ENCODE results near the gene C17orf107.
A peak's percentile ranks its signal among the peaks of the same experiment; 100 is the strongest.
"Not testable (repeated sequence)": the region's sequence is repeated elsewhere in the genome, so short reads cannot be mapped to it uniquely, and the experiment has no call there.

Gene C17orf107

DNA sequence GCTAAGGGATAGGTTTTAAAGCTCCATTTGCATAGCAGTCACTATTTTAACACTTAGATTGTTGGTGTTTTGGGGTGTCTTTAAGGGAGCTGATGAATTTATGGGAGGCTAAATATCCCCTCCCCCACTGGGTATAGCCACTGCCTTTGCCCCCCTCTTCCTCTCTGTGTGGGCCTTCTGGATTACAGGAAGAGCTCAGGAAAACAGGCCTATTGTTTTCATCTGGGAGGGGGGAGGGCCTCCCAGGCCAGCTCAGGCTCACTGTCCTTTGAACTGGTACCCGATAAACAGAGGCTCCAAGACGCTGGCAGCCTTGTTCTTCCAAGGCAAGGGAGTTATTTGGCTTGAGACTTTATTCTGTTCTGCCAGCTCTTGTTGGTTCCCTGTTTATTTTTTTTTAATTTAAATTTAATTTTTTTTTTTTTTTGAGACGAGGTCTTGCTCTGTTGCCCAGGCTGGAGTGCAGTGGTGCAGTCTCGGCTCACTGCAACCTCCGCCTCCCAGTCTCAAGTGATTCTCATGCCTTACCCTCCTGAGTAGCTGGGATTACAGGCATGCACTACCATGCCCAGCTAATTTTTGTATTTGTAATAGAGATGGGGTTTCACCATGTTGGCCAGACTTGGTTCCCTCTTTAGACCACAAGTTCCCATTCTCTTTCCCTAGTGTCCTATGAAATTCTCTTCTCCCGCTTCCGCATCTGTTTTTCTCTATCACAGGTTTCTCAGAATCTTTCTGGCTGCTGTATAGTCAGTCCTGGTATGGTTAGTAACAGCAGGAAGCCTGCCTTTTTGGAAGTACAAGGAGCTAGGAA is 41.1 kb upstream of the C17orf107 start:
- peak overlapping the region in 3 of 5 donors; percentile 11 to 45 (median 36) for H3K4me3 ChIP-seq (ENCODE audit: low read depth in 1 of 5, low read length in 5 of 5)
- H3K27me3 ChIP-seq (ENCODE audit: control insufficient read depth in 5 of 5, insufficient read depth in 4 of 5, low read length in 5 of 5) = no peaks in the 10 kb centered on the region
- H3K9ac ChIP-seq (ENCODE audit: low read length in 5 of 5) = peak overlapping the region in 3 of 5 donors; percentile 53 to 71 (median 62)
- H3K4me1 ChIP-seq (ENCODE audit: control insufficient read depth in 5 of 5, insufficient read depth in 5 of 5, low read length in 5 of 5) = peaks cover 7 to 52% (median 21%) of the 10 kb centered on the region in 5 donors
- peaks cover 0 to 15% (median 7%) of the 10 kb centered on the region in 5 donors for H3K36me3 ChIP-seq (ENCODE audit: control insufficient read depth in 5 of 5, insufficient read depth in 5 of 5, low read length in 5 of 5)
- H3K27ac ChIP-seq (ENCODE audit: low read depth, low read length) = peak overlapping the region; percentile 69
- no peaks in the 10 kb centered on the region for H3K9me3 ChIP-seq (ENCODE audit: control insufficient read depth in 5 of 5, low read length in 5 of 5)

DNA sequence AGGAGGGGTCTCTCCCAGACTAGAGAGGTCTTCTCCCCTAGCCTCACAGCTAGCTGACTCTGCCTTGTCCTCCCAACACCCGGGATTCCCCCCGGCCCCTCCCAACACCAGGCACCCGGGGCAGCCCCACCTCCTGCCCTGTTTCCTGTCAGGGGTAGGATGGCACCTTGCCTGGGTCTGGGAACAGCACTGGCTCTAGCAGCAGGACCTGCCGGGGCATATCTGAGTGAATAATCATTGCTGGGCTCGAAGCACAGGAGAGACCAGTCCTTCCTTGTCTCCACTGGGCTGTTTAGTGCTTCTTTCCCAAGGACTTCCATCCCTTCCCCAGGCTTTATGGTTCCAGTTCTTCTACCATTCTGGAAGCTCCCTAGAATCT is 40.5 kb upstream of the C17orf107 start:
- Histone ChIP-seq H3K27ac (ENCODE audit: low read depth, low read length) (peak overlapping the region; percentile 69), H3K4me3 (ENCODE audit: low read depth in 1 of 5, low read length in 5 of 5) (peak overlapping the region in 3 of 5 donors; percentile 36 to 51 (median 45)), H3K27me3 (ENCODE audit: control insufficient read depth in 5 of 5, insufficient read depth in 4 of 5, low read length in 5 of 5) (no peaks in the 10 kb centered on the region), H3K4me1 (ENCODE audit: control insufficient read depth in 5 of 5, insufficient read depth in 5 of 5, low read length in 5 of 5) (peaks cover 7 to 53% (median 21%) of the 10 kb centered on the region in 5 donors), H3K9me3 (ENCODE audit: control insufficient read depth in 5 of 5, low read length in 5 of 5) (no peaks in the 10 kb centered on the region), H3K36me3 (ENCODE audit: control insufficient read depth in 5 of 5, insufficient read depth in 5 of 5, low read length in 5 of 5) (peaks cover 0 to 15% (median 7%) of the 10 kb centered on the region in 5 donors), H3K9ac (ENCODE audit: low read length in 5 of 5) (peak overlapping the region in 3 of 5 donors; percentile 41 to 71 (median 62))

DNA sequence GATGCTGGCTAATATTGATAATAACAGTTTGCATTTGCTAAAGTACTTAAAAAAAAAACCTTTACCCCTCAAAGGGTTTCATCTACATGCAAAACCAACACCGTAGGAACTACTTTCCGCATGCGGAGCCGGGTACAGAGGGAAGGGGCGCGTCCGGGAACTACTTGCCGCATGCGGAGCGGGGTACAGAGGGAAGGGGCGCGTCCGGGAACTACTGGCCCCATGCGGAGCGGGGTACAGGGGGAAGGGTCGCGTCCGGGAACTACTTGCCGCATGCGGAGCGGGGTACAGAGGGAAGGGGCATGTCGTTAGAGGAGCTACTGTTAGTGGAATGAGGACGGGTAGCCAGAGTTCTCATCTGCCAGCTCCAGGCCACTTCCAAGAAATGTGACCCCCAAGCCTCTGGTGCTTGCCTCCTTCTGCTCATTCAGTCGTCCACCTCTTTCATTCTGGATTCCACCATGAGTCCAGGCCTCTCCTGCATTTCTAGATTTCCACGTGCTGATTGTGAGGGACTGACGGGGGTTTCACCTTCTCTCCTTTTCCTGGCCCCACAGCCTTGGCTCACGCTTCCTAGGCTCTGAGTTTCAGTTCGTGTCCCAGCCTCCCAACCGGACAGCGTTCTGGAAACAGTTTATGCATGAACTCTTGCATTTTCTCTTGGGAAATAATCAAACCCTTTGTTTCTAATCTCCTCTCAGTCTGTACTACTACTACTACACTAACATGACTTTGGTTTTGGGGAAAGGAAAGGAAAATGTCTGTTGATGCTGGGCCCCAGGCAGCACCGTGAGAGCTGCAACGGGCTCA is 39.3 kb upstream of the C17orf107 start:
- peak overlapping the region in 4 of 5 donors; percentile 17 to 46 (median 42) for H3K4me3 ChIP-seq (ENCODE audit: low read depth in 1 of 5, low read length in 5 of 5)
- no peaks in the 10 kb centered on the region for H3K27me3 ChIP-seq (ENCODE audit: control insufficient read depth in 5 of 5, insufficient read depth in 4 of 5, low read length in 5 of 5)
- H3K36me3 ChIP-seq (ENCODE audit: control insufficient read depth in 5 of 5, insufficient read depth in 5 of 5, low read length in 5 of 5) = peaks cover 0 to 5% (median 4%) of the 10 kb centered on the region in 5 donors
- peak overlapping the region in 2 of 5 donors; percentile 51 to 60 for H3K9ac ChIP-seq (ENCODE audit: low read length in 5 of 5)
- H3K9me3 ChIP-seq (ENCODE audit: control insufficient read depth in 5 of 5, low read length in 5 of 5) = no peaks in the 10 kb centered on the region
- H3K4me1 ChIP-seq (ENCODE audit: control insufficient read depth in 5 of 5, insufficient read depth in 5 of 5, low read length in 5 of 5) = peaks cover 7 to 53% (median 21%) of the 10 kb centered on the region in 5 donors
- H3K27ac ChIP-seq (ENCODE audit: low read depth, low read length) = peak overlapping the region; percentile 41

DNA sequence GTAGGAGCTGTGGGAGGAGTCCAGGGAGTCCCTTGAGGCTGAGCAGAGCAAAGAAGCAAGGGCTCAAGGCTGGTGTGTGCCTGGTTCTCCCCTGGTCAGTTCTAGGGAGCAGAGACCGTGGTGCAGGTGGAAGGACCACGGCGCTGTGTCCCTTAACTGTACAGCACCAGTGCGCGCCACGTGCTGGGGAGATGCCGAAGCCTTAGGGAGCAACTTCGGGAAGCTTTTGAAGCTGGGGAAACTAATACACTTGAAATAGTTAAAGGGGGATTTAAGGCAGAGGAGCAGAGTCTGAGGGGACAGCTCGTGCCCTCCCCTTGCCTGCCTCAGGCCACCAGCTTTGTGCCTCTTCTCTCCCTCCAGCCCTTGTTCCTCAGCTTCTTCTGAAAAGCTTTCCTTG is 38.7 kb upstream of the C17orf107 start:
- Histone ChIP-seq H3K27ac (ENCODE audit: low read depth, low read length) (peak overlapping the region; percentile 41), H3K27me3 (ENCODE audit: control insufficient read depth in 5 of 5, insufficient read depth in 4 of 5, low read length in 5 of 5) (no peaks in the 10 kb centered on the region), H3K9me3 (ENCODE audit: control insufficient read depth in 5 of 5, low read length in 5 of 5) (no peaks in the 10 kb centered on the region), H3K9ac (ENCODE audit: low read length in 5 of 5) (peak overlapping the region in 1 of 5 donors; percentile 60), H3K4me3 (ENCODE audit: low read depth in 1 of 5, low read length in 5 of 5) (peak overlapping the region in 4 of 5 donors; percentile 6 to 46 (median 30)), H3K4me1 (ENCODE audit: control insufficient read depth in 5 of 5, insufficient read depth in 5 of 5, low read length in 5 of 5) (peaks cover 7 to 53% (median 21%) of the 10 kb centered on the region in 5 donors), H3K36me3 (ENCODE audit: control insufficient read depth in 5 of 5, insufficient read depth in 5 of 5, low read length in 5 of 5) (peaks cover 0 to 5% (median 4%) of the 10 kb centered on the region in 5 donors)

DNA sequence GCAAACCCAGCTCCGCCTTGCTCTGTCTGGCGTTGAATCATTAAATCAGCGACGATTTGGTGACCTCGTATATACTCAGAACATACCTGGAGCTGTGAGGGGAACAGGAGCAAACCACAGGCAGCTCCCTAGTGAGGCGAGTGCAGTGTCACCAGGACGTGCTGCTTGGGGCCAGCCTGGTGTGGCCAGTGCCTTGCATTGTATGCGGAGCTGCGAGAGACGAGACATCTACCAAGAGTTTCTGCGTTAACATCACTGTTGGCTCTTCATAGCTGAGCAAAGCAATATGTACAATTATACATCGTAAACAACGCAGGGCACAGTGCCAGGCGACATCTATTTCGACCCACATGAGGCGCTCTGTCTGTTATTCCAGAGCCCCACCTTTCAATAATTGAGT is 38.3 kb upstream of the C17orf107 start:
- Histone ChIP-seq H3K4me3 (ENCODE audit: low read depth in 1 of 5, low read length in 5 of 5) (no peak overlapping the region), H3K27ac (ENCODE audit: low read depth, low read length) (no peak overlapping the region), H3K9me3 (ENCODE audit: control insufficient read depth in 5 of 5, low read length in 5 of 5) (no peaks in the 10 kb centered on the region), H3K27me3 (ENCODE audit: control insufficient read depth in 5 of 5, insufficient read depth in 4 of 5, low read length in 5 of 5) (no peaks in the 10 kb centered on the region), H3K4me1 (ENCODE audit: control insufficient read depth in 5 of 5, insufficient read depth in 5 of 5, low read length in 5 of 5) (peaks cover 7 to 52% (median 21%) of the 10 kb centered on the region in 5 donors), H3K9ac (ENCODE audit: low read length in 5 of 5) (peak overlapping the region in 1 of 5 donors; percentile 60), H3K36me3 (ENCODE audit: control insufficient read depth in 5 of 5, insufficient read depth in 5 of 5, low read length in 5 of 5) (peaks cover 0 to 5% (median 4%) of the 10 kb centered on the region in 5 donors)

DNA sequence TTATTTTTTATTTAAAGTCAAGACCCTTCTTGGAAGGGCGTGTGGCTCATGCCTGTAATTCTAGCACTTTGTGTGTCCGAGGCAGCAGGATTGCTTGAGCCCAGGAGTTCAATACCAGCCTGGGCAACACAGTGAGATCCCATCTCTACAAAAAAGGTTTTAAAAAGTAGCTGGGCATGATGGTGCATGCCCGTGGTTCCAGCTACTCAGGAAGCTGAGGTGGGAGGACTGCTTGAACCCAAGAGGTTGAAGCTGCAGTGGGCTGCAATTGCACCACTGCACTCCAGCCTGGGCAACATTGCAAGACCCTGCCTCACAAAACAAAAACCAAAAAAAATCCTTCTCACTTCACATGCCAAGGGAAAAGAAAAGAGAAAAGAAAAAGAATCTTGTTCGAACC is 36.6 kb upstream of the C17orf107 start:
- Histone ChIP-seq H3K4me3 (ENCODE audit: low read depth in 1 of 5, low read length in 5 of 5) (no peak overlapping the region), H3K27me3 (ENCODE audit: control insufficient read depth in 5 of 5, insufficient read depth in 4 of 5, low read length in 5 of 5) (no peaks in the 10 kb centered on the region), H3K4me1 (ENCODE audit: control insufficient read depth in 5 of 5, insufficient read depth in 5 of 5, low read length in 5 of 5) (peaks cover 6 to 35% (median 18%) of the 10 kb centered on the region in 5 donors), H3K9me3 (ENCODE audit: control insufficient read depth in 5 of 5, low read length in 5 of 5) (no peaks in the 10 kb centered on the region), H3K27ac (ENCODE audit: low read depth, low read length) (no peak overlapping the region), H3K9ac (ENCODE audit: low read length in 5 of 5) (no peak overlapping the region), H3K36me3 (ENCODE audit: control insufficient read depth in 5 of 5, insufficient read depth in 5 of 5, low read length in 5 of 5) (peaks cover 0 to 5% (median 4%) of the 10 kb centered on the region in 5 donors)

DNA sequence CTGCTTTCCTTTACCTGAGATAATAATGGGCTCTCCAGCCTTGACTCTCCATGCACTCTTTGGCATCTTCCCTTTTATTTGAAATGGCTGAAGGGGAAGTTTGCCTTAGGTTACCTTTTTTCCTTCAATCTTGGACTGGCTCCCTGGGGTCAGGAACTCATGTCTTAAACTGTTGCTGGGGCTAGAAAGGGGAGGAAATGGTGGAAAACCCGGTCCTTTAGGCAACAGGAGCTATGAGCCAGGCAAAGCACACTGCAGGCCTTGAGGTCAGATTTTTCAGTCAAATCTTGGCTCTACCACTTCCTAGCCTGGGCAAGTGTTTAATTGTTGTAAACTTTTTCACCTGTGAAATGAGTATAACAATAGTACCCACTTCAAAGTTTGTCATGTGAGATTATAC is 36.0 kb upstream of the C17orf107 start:
- Histone ChIP-seq H3K4me3 (ENCODE audit: low read depth in 1 of 5, low read length in 5 of 5) (no peak overlapping the region), H3K4me1 (ENCODE audit: control insufficient read depth in 5 of 5, insufficient read depth in 5 of 5, low read length in 5 of 5) (peaks cover 3 to 31% (median 13%) of the 10 kb centered on the region in 5 donors), H3K9me3 (ENCODE audit: control insufficient read depth in 5 of 5, low read length in 5 of 5) (no peaks in the 10 kb centered on the region), H3K27me3 (ENCODE audit: control insufficient read depth in 5 of 5, insufficient read depth in 4 of 5, low read length in 5 of 5) (no peaks in the 10 kb centered on the region), H3K9ac (ENCODE audit: low read length in 5 of 5) (no peak overlapping the region), H3K36me3 (ENCODE audit: control insufficient read depth in 5 of 5, insufficient read depth in 5 of 5, low read length in 5 of 5) (peaks cover 0 to 5% (median 4%) of the 10 kb centered on the region in 5 donors), H3K27ac (ENCODE audit: low read depth, low read length) (no peak overlapping the region)

DNA sequence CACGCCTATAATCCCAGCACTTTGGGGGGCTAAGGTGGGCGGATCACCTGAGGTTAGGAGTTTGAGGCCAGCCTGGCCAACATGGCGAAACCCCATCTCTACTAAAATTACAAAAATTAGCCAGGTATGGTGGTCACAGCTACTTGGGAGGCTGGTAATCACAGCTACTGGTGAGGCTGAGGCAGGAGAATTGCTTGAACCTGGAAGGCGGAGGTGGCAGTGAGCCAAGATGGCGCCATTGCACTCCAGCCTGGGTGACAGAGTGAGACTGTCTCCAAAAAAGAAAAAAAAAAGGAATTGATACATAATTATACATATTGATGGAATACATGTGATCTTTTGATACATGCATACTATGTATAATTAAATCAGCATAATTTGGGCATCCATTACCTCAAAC is 31.8 kb upstream of the C17orf107 start:
- not testable (repeated sequence) for H3K27me3 ChIP-seq (ENCODE audit: control insufficient read depth in 5 of 5, insufficient read depth in 4 of 5, low read length in 5 of 5); H3K9me3 ChIP-seq (ENCODE audit: control insufficient read depth in 5 of 5, low read length in 5 of 5); H3K27ac ChIP-seq (ENCODE audit: low read depth, low read length); H3K9ac ChIP-seq (ENCODE audit: low read length in 5 of 5); H3K36me3 ChIP-seq (ENCODE audit: control insufficient read depth in 5 of 5, insufficient read depth in 5 of 5, low read length in 5 of 5); H3K4me1 ChIP-seq (ENCODE audit: control insufficient read depth in 5 of 5, insufficient read depth in 5 of 5, low read length in 5 of 5); H3K4me3 ChIP-seq (ENCODE audit: low read depth in 1 of 5, low read length in 5 of 5)

DNA sequence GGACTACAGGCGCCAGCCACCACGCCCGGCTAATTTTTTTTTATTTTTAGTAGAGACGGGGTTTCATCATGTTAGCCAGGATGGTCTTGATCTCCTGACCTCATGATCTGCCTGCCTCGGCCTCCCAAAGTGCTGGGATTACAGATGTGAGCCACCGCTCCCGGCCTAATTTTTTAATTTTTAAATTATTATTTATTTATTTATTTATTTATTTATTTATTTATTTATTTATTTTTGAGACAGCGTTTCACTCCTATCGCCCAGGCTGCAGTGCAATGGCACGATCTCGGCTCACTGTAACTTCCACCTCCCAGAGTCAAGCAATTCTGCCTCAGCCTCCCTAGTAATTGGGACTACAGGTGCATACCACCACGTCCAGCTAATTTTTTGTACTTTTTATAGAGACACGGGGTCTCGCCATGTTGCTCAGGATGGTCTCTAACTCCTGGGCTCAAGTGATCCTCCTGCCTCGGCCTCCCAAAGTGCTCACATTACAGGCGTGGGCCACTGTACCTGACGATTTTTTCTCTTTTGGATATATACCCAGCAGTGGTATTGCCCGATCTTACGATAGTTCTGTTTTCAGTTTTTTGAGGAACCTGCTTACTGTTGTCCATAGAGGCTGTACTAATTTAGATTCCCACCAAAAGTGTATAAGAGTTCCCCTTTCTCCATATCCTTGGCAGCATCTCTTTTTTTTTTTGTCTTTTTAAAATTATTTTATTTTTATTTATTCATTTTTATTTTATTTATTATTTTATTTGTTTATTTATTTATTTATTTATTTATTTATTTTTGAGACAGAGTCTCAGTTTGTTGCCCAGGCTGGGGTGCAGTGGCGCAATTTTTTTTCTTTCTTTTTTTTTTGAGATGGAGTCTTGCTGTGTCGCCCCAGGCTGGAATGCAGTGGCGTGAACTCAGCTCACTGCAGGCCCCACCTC is 30.0 kb upstream of the C17orf107 start:
- H3K9me3 ChIP-seq (ENCODE audit: control insufficient read depth in 5 of 5, low read length in 5 of 5); H3K27ac ChIP-seq (ENCODE audit: low read depth, low read length); H3K27me3 ChIP-seq (ENCODE audit: control insufficient read depth in 5 of 5, insufficient read depth in 4 of 5, low read length in 5 of 5); H3K4me3 ChIP-seq (ENCODE audit: low read depth in 1 of 5, low read length in 5 of 5); H3K4me1 ChIP-seq (ENCODE audit: control insufficient read depth in 5 of 5, insufficient read depth in 5 of 5, low read length in 5 of 5); H3K9ac ChIP-seq (ENCODE audit: low read length in 5 of 5); H3K36me3 ChIP-seq (ENCODE audit: control insufficient read depth in 5 of 5, insufficient read depth in 5 of 5, low read length in 5 of 5): not testable (repeated sequence)
